NCI-H748 treated with DMSO at 0.1 percent for 48 hours (cell line): ENCODE data around the gene TRAF2.
"Not testable (repeated sequence)": the region's sequence is repeated elsewhere in the genome, so short reads cannot be mapped to it uniquely, and the experiment has no call there.

Source experiments
- DNase-seq: peaks from one replicate; lab custom pipeline; 2025; lab: John Stamatoyannopoulos, UW

Gene TRAF2

DNA sequence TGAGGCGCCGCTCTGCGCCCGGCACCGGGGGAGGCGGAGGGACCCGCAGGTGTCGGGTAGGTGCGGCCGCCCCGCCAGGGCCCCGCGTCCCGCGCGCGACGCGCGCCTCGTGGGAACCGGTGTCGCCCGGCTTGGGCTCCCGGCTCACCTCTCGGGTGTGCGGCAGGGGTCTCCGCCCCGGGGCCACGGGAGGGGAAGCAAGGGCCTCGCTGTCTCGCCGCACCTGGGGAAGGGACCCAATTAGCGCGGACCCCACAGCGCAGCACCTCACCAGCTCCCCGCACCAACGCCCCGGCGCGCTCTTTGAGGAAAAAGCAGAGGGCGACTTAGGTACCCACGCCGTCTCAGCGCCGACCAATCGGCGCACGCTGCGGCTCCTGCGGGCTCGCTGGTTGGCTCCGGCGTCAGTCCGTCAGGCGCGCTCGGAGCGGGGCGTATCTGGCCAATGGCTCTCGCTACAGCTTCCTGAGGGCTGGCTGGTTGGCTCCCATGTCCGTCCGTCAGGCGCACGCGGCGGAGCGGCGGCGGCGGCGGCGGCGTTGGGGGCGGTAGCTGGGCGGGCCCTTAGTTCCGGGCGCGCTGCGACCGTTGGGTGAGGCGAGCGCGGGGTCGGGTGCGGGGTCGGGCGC is at the start of gene TRAF2:
TRAF2 (plus strand) TSS at position 567 of the 629 bp plus-strand sequence. CDS start 12,225 bp downstream, outside the sequence.
- DNase-seq = peak; percentile 94

- no peak for DNase-seq
Measured at GRCh38 chr9:136837146-136837855, 49.0 kb upstream of the TRAF2 start.

DNA sequence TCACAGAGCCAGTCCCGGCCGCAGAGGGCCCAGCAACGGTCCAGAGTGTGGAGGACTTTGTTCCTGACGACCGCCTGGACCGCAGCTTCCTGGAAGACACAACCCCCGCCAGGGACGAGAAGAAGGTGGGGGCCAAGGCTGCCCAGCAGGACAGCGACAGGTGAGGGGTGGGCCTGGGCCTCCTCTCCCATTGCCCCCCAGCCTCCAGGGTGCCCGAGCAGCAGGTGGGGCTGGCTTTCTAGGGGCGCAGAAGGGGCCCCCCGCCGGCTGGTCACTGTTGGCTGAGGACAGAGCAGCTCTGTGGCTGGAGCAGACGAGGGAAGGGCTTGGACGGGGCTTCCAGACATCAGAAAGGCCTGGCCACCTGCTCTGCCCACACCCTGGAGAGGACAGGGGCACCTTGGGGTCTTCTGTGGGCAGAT is 48.4 kb upstream of the TRAF2 start:
- not testable (repeated sequence) for DNase-seq

DNA sequence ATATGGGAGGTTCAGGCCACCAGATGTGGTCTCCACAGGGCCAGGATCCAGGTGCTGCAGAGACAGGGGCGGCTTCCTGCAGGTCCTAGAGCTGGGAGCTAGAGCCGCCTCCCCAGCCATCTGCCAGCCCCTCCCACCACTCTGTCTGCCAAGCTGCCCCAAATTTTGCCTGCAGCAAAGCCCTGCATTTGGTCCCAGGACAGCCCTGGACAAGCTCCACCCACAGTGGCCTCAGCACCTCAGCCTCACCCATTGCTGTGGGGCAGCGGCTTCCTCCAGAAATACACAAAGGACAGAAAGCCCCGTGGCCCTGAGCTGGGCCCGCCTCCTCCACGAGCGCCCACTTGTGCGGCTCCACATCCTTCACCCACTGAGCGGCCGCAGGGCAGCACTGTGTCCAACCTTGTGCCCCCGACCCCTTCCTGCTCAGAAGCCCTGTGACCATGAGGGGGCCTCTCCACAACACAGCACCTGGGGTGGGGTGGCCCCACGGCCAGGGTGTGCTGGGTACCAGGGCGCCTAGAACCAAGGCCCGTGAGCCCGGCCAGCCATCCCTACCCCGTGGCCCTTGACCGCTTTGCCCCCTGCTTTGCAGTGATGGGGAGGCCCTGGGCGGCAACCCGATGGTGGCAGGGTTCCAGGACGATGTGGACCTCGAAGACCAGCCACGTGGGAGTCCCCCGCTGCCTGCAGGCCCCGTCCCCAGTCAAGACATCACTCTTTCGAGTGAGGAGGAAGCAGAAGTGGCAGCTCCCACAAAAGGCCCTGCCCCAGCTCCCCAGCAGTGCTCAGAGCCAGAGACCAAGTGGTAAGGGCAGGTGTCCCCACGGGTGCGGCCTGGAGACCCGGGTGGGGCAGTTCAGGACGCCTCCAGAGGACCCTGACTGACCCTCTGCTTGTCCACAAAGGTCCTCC is 47.7 kb upstream of the TRAF2 start:
- no peak for DNase-seq

GRCh38 chr9:136839229-136840139 is 46.8 kb upstream of the TRAF2 start:
- DNase-seq = no peak

DNA sequence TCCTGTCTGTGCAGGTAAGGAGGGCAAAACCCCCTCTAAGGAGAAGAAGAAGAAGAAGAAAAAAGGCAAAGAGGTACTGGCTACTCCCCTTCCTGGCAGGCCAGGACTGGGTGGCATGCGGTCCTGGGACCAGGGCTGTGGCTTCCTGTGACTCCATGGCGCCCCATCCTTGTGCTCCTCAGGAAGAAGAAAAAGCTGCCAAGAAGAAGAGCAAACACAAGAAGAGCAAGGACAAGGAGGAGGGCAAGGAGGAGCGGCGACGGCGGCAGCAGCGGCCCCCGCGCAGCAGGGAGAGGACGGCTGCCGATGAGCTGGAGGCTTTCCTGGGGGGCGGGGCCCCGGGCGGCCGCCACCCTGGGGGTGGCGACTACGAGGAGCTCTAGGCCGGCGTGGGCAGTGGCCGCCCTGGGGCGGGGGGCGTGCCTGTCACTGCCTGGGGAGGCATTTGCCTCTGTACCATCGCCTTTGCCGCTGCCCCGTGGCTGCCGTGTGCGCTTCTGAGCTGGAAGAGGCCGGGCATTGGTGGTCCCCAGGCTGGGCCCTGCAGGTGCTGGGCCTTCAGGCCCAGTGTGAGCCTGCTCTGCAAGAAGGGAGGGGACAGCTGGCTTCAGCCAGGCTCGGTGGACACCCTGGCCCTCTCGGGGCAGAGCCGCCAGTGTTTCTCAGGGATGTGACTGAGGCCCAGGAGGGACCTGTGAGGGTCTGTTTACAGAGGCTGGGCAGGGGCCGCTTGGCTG is 46.0 kb upstream of the TRAF2 start:
- DNase-seq = no peak

DNA sequence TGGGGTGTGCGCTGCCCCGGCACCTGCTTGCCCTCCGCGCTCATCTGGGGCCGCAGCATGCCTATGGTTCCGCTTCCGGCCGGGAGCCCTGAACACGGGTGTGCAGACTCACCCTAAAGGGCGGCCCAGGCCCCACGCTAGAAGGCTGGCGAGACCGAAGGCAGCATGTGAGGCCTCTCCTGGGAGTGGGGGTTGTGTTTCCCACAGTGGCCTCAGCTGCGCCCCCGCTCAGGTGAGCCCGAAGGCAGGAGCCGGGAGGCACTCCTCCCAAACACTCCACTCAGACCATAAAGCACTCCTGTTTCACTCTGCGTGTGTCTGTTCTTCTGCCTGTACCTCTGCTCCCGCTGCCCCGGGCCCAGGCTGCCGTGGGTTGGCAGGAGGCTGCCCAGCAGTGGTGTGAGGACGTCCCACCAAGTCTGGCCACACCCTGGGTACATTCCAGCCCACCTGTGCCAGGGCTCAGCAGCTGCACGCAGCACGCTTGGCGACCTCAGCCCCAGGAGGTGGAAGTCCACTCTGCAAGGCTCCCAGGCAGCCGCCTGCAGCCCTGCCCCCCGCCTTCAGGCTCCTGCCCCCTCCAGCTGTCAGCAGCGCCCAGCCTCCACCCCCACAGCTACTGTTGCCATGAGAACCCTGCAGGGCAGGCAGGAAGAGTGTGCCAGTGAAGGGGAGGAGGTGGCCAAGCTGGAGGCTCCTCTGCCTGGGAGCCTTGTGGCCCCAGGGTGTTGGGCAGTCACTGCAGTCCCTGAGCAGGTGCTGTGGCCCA is 45.3 kb upstream of the TRAF2 start:
- DNase-seq = no peak

- DNase-seq = not testable (repeated sequence)
Measured at GRCh38 chr9:136841646-136842379, 44.5 kb upstream of the TRAF2 start.

GRCh38 chr9:136842380-136842948 is 43.9 kb upstream of the TRAF2 start, which contains the start of gene AJM1:
Gene AJM1, plus strand, starts transcription at chr9:136842478. Its CDS starts 1,937 bp downstream, at chr9:136844415.
- DNase-seq = peak; percentile 33

GRCh38 chr9:136843159-136843800 is 43.0 kb upstream of the TRAF2 start:
- DNase-seq = not testable (repeated sequence)

DNA sequence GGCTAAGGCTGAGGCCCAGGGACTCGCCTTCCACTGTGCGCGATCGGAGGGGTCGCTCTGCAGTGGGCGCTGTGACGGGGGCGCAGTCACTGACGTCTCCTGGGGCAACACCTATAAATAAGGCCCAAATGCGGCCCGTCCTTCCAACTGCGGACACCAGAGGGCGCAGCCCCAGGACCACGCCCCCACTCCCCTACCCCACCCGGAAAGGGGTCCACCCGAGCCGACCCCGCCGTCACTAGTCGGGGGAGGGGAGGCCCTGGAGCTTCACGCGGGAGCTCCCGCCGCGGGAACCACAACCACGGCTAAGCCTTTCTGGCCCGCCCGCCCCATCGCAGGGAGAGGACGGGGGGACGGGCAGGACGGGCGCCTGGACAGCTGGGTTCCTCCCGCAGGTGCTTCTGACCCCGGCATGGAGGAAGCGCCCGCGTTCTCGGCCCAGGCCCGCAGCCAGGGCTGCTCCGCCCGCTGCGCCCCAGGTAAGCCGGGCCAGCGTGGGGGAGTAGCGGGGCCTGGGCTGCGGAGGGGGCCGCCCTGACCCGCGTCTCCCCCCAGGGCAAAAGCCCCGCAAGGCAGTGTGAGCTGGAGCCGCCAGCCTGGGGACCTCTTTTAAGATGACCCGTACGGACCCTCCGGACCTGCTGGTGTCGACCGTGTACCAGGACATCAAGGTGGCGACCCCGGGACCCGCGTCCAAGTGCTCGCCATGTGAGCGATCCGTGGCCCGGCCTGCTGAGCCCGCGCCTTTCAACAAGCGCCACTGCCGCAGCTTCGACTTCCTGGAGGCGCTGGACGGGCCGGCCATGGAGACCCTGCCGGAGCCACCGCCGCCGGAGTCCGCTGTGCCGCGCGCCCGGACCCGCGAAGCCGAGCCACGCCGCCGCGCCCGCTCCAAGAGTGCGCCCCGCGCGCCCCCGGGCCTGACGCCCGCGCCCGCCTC is 42.2 kb upstream of the TRAF2 start:
- DNase-seq = not testable (repeated sequence)

DNA sequence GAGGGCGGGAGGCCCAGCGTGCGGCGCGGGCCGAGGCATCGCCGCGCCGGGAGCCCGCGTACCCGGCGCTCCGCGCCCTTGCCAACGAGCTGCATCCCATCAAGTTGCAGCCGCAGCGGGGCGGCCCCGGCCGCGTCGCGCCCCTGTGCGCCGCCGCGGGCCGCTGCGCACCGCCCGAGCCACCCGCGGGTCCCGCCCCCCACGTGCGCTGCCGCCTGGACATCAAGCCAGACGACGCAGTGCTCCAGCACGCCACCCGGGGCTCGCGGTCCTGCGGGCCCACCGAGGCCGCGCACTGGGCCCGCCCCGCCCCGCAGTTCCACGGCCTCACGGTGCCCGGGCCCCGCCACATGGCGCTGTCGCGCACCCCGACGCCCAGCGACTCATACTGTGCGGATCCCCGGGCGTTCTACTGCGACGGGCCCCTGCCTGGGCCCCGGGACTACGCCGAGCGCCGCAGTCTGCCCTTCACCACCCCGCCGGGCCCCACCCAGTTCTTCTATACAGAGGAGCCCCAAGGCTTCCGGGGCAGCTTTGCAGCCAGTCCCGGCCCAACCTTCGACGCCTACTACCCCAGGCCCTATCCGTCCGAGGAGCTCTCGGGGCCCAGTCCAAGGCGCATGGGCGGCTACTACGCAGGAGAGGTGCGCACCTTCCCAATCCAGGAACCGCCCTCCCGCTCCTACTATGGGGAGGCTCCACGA is 41.4 kb upstream of the TRAF2 start:
- no peak for DNase-seq

DNA sequence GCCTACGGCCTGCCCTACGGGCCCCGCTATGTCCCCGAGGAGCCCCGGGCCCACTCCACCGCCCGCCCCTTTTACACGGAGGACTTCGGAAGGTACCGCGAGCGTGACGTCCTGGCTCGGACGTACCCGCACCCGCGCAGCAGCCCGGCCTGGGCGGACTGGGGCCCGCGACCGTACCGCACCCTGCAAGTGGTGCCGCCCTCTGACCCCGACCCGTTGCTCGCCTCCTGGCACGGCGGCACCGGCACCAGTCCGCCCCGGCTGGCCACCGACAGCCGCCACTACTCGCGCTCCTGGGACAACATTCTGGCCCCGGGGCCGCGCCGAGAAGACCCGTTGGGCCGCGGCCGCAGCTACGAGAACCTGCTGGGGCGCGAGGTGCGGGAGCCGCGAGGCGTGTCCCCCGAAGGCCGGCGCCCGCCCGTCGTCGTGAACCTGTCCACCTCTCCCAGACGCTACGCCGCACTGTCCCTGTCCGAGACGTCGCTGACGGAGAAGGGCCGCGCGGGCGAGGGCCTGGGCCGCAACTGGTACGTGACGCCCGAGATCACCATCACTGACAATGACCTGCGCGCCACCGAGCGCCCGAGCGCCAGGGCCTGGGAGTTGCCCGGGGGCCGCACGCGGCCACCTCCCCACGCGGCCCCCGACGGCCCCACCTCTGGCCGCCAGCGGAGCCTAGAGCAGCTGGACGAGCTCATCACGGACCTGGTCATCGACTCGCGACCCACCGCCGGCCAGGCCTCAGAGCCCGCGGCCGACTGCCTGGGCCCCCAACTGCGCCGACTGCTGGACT is 40.7 kb upstream of the TRAF2 start:
- no peak for DNase-seq

DNA sequence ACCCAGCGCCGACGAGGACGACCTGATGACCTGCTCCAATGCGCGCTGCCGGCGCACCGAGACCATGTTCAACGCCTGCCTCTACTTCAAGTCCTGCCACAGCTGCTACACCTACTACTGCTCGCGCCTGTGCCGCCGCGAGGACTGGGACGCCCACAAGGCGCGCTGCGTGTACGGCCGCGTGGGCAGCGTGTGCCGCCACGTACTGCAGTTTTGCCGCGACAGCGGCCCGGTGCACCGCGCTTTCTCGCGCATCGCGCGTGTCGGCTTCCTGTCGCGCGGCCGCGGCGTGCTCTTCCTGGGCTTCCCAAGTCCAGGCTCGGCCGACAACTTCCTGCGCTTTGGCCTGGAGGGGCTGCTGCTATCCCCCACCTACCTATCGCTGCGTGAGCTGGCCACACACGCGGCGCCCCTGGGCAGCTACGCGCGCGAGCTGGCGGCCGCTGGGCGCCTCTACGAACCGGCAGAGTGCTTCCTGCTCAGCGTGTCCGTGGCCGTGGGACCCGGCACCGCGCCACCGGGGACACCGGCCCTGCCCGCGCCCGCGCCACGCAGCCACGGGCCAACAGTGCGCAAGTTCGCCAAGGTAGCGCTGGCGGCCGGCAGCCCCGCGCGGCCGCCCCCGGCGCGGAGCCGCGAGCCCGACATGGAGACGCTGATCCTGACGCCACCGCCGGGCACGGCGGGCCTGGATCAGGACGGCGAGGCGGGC is 39.8 kb upstream of the TRAF2 start:
- no peak for DNase-seq
